Suprapubic skin (tissue), 4 donors: ENCODE data around the gene SRSF7.

ENCODE experiments used
- EP300 ChIP-seq: sonication (generic); formaldehyde crosslinking; IDR thresholded peaks from one replicate; pipeline ENCODE4 v1.6.1; 2017; ENCODE audit warnings: antibody characterized with exemption
- POLR2A ChIP-seq, 2 donors: fragments of 450-650 bp; IDR thresholded peaks; one replicate each; pipeline ENCODE4 v1.6.1; 2017; ENCODE audit warnings: antibody characterized with exemption in 2 of 2, mild to moderate bottlenecking in 2 of 2, moderate library complexity in 2 of 2
- POLR2AphosphoS5 ChIP-seq, 3 donors: sonication (generic); formaldehyde crosslinking; IDR thresholded peaks; one replicate each; pipeline ENCODE4 v1.6.1; 2017; ENCODE audit warnings: antibody characterized with exemption in 3 of 3
- TF ChIP-seq, protein P1 (sequence below), 2 donors: fragments of 200-600 bp in 1 of 2; fragments of 450-650 bp in 1 of 2; sonication (generic) in 1 of 2; IDR thresholded peaks; one replicate each; pipeline ENCODE4 v1.5.1; 2016 to 2019; ENCODE audit warnings: antibody characterized with exemption in 2 of 2, mild to moderate bottlenecking in 1 of 2, moderate library complexity in 1 of 2

DNA sequence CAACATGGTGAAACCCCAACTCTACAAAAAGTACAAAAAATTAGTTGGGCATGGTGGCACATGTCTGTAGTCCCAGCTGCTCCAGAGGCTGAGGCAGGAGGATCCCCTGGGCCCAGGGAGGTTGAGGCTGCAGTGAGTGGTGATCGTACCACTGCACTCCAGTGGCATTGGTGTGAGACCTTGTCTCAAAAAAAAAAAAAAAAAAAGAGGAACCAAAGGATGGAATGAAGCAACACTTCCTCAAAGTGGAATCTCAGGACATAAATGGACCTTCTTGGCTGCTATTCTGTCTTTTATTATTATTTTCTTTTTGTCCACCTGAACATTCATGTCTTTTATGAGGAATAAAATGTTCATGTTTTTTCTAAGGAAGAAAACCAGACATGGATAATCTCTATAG lies 40.6 kb upstream of the SRSF7 start:
- TF ChIP-seq, protein P1, sequence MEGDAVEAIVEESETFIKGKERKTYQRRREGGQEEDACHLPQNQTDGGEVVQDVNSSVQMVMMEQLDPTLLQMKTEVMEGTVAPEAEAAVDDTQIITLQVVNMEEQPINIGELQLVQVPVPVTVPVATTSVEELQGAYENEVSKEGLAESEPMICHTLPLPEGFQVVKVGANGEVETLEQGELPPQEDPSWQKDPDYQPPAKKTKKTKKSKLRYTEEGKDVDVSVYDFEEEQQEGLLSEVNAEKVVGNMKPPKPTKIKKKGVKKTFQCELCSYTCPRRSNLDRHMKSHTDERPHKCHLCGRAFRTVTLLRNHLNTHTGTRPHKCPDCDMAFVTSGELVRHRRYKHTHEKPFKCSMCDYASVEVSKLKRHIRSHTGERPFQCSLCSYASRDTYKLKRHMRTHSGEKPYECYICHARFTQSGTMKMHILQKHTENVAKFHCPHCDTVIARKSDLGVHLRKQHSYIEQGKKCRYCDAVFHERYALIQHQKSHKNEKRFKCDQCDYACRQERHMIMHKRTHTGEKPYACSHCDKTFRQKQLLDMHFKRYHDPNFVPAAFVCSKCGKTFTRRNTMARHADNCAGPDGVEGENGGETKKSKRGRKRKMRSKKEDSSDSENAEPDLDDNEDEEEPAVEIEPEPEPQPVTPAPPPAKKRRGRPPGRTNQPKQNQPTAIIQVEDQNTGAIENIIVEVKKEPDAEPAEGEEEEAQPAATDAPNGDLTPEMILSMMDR (IDR thresholded peaks at IDR 0.05): no peak
- TF ChIP-seq EP300: no peak
- no peak for TF ChIP-seq POLR2A (IDR thresholded peaks at IDR 0.05)
- TF ChIP-seq POLR2AphosphoS5 (IDR thresholded peaks at IDR 0.05): no peak
